Measurements from ENCODE around the gene ACTR3.

DNA sequence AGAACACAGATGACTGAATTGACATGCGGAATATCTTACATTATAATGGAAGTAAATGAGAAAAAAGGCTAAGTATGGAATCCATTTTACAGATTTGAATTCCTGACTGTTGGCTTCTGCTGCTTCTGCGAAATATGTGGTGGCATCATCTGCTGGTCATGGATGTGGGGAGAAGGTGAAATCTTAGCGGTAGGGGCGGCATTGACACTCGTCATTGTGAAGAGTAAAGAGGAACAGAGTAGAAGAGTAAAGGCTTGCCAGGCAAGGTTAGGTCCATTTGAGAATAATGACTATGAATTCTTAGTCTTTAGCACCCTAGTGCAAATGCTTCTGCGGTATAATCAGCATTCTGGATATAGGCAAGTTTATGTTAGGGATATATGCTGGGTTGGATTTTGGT, 32.4 kb downstream of the ACTR3 start:
- TF ChIP-seq REST (IDR thresholded peaks at IDR 0.05) (no peak), YY1 (IDR thresholded peaks at IDR 0.05) (no peak), RAD21 (IDR thresholded peaks at IDR 0.05) (no peak), TAF1 (conservative IDR thresholded peaks at IDR 0.05) (no peak), SP1 (IDR thresholded peaks at IDR 0.05) (no peak), GABPA (IDR thresholded peaks at IDR 0.05 in 1 of 2, conservative IDR thresholded peaks at IDR 0.05 in 1 of 2) (no peak), HNF4G (IDR thresholded peaks at IDR 0.05) (no peak), ZBTB33 (IDR thresholded peaks at IDR 0.05) (no peak), RXRA (IDR thresholded peaks at IDR 0.05) (no peak)
- TF ChIP-seq, protein P1, sequence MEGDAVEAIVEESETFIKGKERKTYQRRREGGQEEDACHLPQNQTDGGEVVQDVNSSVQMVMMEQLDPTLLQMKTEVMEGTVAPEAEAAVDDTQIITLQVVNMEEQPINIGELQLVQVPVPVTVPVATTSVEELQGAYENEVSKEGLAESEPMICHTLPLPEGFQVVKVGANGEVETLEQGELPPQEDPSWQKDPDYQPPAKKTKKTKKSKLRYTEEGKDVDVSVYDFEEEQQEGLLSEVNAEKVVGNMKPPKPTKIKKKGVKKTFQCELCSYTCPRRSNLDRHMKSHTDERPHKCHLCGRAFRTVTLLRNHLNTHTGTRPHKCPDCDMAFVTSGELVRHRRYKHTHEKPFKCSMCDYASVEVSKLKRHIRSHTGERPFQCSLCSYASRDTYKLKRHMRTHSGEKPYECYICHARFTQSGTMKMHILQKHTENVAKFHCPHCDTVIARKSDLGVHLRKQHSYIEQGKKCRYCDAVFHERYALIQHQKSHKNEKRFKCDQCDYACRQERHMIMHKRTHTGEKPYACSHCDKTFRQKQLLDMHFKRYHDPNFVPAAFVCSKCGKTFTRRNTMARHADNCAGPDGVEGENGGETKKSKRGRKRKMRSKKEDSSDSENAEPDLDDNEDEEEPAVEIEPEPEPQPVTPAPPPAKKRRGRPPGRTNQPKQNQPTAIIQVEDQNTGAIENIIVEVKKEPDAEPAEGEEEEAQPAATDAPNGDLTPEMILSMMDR (IDR thresholded peaks at IDR 0.05; ENCODE audit: low read depth, low read length, missing input control) = no peak
- TF ChIP-seq, protein P2, sequence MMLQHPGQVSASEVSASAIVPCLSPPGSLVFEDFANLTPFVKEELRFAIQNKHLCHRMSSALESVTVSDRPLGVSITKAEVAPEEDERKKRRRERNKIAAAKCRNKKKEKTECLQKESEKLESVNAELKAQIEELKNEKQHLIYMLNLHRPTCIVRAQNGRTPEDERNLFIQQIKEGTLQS (IDR thresholded peaks at IDR 0.05) = no peak

All from liver (tissue), 3 donors.